Measurements from ENCODE around the gene ERMARD.

The ERMARD gene

DNA sequence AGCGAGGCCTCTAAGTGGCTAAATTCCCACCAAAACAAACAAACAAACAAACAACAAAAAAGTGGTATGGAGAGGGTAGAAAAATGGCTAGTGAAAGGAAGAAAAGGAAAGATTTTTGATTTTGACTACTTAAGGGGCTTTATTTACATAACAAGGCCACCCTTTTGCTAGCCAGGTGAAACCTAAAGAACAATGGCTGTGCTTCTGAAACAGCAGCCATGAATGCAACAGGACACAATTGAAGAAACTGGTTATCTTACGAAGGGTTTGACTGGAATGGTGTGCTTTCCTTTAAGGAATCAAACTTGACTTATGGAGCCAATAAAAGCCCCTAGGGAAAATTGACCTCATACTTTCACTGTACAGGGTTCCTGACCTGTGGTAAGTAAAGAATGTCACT lies 68.9 kb downstream of the ERMARD start:
- no peak for DNase-seq

- no peak for DNase-seq
Observed at GRCh38 chr6:169824021-169824420, 72.6 kb downstream of the ERMARD start.

- DNase-seq, result no peak
Observed at GRCh38 chr6:169824848-169825557, 73.6 kb downstream of the ERMARD start.

DNA sequence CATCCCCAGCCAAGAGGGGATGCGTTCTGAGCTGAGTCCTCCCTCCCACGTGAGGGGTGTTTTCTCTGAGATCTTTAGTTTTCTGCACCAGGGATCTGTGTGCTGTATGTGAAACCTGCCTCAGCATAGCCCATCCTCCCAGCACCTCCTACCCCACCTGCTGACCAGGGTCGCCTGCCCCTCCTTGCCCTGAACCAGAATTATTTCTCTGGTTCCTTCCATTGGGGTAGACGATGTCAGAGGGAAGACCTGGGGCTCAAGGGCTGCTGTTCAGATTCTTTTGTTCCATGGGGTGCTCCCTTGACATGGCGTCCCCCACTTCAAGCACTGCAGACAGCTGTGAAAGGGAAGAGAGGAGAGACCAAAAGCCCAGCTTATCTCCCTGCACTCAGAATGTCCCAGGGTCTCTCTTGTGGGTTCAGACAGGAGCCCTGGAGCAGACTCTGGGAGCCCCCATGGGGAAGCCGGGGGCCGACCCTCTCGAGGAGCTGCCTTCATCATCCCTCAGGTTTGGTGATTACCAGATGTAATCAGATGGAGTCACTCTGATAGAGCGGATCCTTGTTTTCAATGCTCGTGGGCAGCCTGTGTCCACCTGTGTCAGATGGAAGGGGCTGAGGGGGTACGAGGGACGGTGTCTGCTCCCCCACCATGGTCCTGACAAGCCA lies 74.3 kb downstream of the ERMARD start:
- DNase-seq, result no peak

GRCh38 chr6:169826697-169827096 lies 75.3 kb downstream of the ERMARD start:
- DNase-seq, result no peak

DNA sequence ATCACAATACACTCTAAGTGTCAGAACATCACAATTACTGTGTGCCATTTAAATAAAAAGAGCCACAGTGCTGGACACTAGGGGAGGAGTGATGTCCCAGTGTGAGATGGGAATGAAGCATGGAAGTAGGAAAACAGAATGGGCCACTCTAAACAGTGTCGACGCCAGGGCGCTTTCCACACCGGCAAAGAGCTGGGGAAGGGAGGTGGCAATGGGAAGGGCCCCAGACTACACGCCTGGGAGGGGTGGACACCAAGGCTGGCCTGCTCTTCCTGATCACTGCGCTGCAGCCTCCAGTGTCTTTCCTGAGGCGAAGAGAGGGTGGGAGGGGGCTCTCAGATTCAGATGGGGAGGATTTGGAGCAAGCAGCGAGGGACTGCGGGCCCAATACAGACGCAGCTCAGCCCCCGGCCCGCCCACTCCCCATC lies 75.9 kb downstream of the ERMARD start:
- no peak for DNase-seq

DNA sequence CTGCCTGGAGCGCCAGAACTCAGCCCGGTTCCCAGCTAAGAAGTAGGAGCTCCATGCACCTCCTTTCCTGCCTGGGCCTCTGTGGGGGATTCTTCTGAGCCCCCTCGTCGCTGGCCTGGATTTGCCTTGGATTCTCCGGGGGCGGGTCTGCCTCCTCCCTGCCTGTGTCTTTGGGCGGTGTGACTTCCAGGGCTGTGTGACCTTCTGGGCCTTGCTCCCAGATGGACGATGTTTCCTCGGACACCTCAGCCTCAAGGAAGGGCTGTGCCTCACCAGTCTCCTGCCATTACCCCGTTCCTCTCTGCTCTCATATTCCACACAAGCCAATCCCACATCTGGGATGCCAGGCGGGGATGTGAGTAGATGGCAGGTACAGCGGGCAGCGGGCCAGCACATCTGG lies 76.8 kb downstream of the ERMARD start:
- no peak for DNase-seq

DNA sequence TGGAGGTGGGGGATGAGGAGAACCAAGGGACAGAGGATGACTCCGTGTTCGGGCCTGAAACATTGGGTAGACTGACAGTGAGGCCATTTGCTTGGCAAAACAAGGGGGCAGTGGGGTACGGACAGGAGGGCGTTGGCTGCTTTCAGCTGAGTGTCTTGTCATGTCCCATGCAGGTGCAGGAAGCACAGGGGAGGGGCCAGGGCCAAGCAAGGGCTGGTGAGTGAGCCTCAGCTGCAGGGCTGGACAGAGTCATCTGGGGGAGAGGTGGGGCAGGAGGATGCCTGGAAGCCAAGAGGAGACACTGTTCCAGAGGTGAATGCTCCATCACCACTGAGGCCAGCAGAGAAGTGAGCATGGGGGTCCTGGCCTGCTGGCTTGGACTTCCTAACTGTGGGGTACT lies 78.4 kb downstream of the ERMARD start:
- DNase-seq, result no peak

DNA sequence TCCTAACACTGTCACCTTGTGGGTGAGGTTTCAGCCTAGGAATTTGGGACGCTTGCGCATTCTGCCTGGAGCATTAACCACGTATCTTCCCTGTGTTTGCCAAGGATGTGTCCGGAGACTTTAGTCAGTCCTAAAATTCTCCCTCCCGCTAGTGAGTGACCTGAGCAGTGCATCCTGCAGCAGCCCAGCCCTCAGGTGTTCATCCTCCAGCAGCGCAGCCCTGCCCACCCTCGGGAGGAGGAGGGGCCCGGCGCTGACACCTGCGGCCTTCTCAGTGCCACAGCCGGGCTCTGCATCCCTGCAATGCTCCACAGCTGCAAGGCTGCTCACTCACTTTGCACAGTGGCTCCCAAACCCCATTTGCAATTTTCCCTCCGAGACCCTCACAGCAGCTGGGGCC lies 79.5 kb downstream of the ERMARD start:
- peak in 1 of 58 donors; percentile 3 for DNase-seq
